Measurements from ENCODE around the gene LUC7L.
"Not testable (repeated sequence)": the region's sequence is repeated elsewhere in the genome, so short reads cannot be mapped to it uniquely, and the experiment has no call there.

Gene LUC7L, protein sequence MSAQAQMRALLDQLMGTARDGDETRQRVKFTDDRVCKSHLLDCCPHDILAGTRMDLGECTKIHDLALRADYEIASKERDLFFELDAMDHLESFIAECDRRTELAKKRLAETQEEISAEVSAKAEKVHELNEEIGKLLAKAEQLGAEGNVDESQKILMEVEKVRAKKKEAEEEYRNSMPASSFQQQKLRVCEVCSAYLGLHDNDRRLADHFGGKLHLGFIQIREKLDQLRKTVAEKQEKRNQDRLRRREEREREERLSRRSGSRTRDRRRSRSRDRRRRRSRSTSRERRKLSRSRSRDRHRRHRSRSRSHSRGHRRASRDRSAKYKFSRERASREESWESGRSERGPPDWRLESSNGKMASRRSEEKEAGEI

DNA sequence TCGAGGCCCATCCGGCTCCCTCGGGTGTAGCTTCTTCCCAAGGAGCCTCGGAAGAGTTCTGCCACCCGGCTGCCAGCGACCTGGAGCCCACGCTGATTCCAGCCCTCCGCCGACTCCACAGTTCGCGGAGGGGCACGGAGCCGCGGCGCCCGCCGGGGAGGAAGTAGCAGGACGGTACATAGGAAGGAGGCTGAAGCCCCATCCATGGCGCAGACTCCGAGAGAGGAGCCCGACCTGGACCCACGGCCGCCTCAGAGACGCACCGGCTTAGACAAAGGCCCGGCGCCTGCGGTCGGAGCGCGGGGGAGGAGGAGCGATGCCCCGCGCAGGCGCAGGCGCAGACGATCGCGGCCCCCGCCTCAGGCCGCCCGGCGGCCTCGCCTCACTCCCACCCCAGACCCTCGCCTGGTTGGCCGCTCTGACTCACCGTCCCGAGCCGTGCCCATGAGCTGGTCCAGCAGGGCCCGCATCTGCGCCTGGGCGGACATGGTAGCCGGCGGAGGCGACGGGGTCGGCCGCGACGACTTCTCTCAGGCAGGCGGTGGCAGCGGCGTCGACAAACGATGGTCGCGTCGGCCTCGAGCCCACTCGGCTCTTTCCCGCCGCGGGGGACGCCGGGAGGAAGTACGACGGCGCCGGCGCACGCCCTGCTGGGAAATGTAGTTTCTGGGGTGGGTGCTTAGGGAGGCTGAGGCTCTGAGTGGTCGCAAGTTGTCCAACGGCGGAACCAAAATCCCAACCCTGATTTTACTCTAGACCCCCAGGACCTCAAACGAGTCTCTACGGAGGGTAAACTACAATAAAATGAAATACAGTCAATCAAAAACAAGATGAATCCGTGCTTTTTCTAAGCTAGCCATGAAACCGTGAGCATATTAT lies at the start of gene LUC7L:
TSS of gene LUC7L (minus strand) at position 598 of the 879 bp plus-strand sequence. CDS start at position 488, 110 bp downstream.
- peak; percentile 82 to 89 for DNase-seq

GRCh38 chr16:278863-279366 lies 49.7 kb upstream of the LUC7L start:
- DNase-seq = peak; percentile 16 to 66

GRCh38 chr16:276426-277077 lies 47.3 kb upstream of the LUC7L start:
- DNase-seq = no peak

DNA sequence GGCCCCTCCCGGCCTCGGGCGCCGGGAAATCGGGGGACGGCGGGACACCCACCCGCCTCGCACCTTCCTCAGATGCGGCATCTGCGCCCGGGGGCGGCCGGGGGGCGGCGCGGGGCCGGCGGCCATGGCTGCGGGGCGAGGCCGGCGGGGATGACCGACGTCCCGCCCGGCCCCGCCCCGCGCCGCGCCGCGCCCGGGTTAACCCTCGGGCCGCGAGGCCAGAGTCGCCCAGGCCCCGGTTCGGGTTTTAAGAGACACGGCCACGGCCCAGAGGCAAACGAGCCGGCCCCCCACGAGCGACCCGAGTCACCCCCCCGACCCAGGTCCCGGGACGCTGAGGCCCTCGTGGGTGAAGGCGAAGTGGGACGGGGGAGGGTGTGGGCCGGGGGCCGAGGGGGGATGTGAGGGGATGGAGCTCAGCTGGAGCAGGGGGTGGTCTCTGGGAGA lies 46.6 kb upstream of the LUC7L start, which contains the start of gene RGS11:
TSS of gene RGS11 (minus strand) at position 159 of the 447 bp plus-strand sequence. CDS start at position 126, 33 bp downstream.
- no peak for DNase-seq

DNA sequence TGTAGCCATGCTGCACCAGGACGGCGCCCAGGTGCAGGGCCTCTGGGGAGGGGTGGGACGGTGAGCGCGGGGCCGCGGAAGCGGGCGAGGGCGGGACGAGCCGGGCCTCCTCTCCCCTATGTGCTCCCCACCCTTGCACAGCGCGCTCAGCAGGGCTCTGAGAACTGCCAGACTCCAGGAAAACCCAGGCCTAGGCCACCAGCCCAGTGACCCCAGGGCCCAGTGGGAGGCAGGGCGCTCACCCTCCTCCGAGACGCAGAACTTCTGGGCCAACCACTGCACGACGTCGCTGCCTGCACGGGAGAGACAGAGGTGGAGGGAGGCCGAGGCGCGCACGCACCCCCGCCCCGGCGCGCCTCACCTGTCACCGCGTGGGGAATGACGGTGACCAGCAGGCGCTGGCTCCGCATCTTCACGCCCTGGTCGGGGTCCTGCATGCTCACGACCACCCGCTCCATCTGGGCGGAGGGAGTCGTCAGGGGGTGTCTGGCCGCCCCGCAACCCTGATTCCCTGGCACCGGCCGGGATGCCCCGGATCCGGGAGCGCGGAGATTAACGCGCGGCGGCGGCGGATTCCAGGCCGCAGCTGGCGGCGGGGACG lies 45.9 kb upstream of the LUC7L start:
- DNase-seq = peak in 1 of 2 donors; percentile 11

DNA sequence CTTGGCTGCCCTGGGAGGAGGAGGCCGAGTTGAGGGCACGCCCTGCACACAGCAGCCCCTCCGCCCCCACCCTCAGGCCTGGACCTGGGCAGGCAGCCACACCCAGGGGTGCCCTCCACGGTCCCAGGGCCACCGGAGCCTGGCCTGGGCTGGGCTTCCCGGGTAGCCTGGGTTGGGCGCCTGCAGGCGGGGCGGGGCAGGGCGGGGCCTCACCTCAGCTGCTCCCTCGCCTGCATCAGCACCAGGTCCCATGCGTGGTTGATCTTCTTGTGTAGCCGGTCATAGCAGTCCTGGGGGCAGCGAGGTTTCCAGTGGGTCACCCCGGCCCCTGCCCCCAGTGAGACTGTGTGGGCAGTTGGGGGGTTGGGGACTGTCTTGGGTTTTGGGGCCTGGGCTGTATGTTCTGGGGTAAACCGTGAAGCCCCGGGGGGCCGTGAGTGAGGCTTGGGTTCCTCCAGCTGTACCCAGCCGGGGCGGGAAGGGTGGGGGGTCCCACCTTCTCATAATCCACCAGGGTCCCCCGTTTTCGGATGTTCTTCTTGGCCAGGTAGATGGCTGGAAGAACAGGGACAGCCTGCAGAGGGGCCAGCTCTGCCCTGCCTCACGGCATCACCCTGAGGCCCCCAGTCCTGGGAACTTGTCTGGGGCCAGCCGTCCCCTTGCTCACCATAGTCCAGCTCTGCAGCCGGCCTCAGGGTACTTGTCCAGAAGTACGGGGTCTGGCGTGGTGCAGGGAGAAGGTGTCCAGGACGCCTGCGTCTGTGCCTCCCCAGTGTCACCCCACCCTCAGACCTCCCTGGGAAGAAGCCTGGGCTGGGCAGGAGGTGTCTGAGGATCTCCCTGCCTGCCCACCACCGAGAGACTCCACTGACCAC lies 44.5 kb upstream of the LUC7L start:
- no peak for DNase-seq

DNA sequence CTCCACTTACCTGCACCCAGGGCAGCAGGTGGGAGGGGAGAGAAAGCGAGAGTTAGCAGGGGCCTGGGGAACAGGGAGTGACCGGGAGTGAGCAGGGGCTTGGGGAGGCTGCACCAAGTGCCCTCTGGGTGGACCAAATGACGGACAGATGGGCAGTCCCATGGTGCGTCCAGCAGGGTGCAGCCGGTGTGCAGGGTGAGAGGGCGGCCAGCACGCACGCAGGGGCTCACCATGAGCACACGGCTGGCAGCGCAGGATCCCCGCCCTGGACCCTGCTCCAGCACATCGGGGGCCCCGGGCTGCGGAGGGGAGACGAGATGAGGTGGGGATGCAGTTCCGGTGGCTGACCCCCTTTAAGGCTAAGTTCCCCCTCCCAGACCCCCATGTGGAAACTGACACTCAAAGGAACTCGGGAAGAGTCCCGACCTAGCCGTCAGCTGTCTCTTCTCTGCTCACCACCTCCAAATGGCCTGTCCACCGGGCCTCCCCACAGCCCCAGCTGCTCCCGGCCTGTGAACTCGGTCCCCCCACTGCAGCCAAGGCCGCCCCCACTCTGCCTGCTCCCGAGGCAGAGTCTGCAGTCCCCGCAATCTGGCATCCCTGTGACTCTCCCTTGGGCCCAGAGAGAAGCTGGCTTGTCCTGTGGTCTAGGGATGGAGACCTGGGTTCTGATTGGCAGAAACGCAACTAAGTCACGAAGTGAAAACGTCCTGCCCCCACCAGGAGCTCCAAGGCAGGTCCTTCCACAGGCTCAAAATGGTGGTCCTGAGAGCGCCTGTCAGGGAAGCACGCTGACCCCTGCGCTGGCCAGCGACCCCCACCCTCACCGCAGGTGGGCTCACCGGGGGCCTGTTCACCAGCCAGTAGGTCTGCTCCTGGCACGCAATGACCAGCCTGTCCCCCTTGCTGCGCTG lies 43.6 kb upstream of the LUC7L start:
- DNase-seq = no peak

GRCh38 chr16:270381-271255 lies 41.4 kb upstream of the LUC7L start:
- no peak for DNase-seq

DNA sequence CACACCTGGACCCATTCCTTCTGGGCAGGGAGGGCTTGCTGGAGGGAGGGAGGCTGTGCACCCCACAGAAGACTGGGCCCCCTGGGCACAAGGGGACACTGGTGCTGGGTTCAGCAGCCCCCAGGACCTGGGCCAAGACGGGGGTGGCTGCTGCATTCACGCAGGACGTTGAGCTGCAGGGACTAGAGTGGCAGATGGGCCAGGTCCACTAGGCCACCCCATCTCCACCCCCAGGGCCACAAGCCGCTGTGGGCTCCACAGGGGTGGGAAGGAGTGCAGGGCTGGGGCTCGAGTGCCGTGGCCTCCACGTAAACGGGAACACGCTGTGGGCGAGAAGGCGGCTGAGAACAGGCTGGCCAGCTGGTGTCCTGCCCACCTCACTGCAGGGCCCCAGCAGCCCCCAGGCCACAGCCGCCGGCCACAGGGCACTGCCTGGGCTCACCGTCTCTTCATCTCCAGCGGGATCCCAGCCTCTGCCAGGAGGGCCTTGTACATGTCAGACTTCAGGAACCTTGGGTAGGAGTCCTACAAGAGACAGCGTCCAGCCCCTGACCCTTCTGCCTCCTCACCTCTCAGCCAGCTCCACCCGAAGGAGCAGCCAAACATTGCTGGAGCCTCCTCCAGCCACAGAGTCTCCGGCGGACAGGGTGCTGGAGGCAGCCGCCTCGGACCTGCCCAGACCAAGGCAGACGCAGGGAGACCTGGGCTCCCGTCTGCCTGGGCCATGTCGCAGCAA lies 40.0 kb upstream of the LUC7L start:
- DNase-seq = no peak

DNA sequence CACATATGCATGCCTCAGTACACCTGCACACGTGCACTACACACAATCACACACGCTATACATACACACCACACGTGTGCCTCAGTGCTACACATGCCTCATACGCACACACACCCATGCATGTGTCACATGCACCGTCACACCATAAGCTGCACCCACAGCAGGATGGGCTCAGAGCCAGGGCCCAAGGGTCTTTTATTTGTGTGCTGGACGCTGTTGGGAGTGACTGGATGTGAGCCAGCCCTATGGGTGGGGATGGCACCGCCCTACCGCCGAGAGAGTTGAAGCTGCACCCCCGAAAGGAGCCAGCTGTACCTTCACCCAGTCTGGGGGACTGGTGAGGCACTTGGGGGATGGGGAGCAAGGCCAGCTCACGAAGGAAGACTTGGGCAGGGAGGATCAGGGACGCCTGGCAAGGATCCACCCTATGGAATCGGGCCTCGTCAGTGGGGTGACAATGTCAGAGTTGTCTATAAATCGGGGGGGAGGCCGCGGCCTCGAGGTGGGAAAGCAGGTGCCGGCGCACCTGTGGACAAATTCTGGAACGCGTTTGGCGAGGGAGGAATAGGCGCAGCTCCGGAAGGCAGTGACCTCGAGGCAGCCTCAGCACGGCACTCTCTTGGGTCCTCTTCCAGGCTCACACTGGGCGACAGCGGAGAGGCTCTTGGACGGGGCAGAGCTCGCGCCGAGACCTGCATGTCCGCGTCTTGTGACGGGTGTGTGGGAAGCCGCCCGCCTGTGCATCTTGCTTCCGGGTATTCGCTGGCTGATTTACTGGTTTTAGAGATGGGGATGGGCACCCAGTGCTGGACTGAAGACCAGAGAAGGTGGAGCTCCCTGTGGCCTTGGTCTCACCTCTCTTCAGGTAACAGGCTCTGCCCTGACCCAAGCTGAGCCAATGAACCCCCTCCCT lies 39.1 kb upstream of the LUC7L start:
- no peak for DNase-seq

GRCh38 chr16:267562-267961 lies 38.3 kb upstream of the LUC7L start:
- DNase-seq = not testable (repeated sequence)

DNA sequence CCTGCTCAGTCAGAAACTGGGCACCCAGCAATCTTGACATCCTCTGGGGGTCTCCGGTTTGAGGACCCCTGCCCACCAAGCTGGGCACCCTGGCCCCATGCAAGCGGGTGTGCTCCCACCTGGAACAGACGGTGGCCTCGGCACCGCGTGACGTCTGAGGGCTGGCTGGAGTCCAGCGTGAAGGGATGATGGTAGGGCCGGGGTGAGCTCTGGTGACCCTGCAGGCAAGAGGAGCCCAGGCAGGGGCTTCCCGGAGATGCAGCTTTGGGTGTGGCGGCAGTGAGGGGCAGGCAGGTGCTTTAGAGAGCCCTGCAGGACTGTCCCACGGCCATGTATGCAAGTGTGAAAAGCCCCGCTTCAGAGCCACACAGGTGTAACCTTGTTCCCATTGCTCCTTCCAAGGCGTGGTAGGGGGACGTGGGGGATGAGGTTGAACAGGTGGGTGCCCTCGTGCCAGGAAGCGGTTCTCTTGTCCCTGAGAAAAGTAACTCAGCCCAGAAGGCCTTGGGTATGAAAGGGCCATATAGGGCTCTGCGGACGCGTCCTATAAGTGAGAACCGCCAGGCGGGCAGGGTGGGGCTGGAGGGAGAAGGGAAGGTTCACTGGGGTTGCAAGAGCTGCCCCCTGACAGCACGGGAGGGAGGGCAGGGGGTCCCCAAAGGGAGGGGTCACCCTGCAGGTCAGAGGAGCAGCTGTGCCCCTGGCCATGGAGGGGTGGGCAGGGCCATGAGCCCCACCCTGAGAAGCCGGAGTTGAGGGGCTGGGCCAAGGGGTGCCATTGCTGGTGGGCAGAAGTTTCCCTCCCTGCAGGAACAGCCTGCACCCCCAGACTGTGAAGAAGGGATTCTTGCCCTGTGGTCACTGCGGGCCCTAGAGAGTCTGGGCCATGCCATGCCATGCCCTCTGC lies 37.3 kb upstream of the LUC7L start:
- no peak for DNase-seq

- no peak for DNase-seq
Observed at GRCh38 chr16:265711-266110, 36.5 kb upstream of the LUC7L start.

DNA sequence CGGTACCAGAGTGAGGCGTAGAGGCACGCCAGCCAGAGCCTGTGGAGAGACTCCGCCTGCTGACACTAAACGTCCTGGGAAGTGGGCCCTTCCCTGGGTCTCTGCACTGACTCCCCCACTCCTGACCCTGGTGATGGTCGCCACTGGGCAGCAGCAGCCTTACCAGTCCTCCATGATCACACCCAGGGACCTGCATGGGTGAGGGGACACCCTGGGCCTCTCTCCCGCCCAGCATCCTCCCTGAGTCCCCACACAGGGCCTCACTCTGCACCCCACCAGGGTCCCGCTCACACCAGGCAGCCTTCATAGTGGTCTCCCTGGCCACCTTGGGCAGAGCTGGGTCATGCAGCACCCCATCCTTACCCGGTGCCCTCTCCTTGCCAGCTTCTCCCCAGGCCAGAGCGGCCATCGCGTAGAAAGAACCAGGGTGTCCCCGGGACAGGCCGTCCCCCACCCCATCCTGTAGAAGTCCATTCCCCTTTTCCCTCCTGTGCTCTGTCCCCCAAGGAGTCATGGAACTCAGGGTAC lies 35.8 kb upstream of the LUC7L start:
- DNase-seq = no peak

DNA sequence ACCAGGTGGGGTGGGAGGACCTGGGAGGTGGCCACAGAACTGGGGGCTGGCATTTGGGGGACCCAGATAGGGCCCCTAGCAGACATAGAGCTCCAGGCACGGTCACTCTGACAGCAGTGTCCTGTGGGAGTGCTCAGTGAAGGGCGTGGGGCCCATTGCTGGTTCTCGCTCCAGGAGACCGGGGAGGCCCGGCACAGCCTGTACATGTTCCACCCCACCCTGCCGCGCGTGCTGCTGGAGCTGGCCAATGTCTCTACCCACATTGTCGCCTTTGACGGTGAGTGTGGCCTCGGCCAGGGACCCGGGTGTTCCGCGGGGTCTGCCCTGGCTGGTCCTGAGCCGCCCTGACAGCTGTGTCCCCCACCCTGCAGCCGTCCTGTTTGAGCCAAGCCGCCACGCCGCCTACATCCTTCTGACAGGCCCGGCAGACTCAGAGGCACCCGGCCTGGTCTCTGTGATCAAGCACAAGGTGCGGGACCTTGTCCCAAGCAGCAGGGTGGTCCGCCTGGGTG lies 35.2 kb upstream of the LUC7L start:
- no peak for DNase-seq

DNA sequence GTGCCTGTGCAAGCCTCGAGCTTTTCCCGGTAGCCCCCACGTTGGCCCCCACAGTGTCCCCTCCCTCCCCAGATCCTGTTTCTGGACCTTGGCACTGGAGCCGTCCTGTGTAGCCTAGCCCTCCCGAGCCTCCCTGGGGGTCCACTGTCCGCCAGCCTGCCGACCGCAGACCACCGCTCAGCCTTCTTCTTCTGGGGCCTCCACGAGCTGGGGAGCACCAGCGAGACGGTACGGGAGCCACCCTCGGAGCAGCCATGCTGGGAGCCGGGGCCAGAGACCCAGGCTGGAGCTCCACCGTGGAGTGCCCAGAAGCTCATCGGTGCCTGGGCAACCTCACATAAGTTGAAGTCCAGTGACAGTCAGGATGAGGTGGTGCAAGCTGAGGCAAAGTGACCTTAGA lies 34.7 kb upstream of the LUC7L start:
- no peak for DNase-seq

Measured in CD4-positive, alpha-beta T cell treated with Interferon alpha-2 for 1 hour (primary cell).